Sigmoid colon (tissue), 7 donors: ENCODE measurements around the gene ARHGEF11. TPM values are rescaled to one million over a fixed set of nuclear protein-coding genes. Genes with fewer than 3 reads are reported as not detected.

ENCODE experiments used
- DNase-seq: peaks from one replicate; pipeline ENCODE4 v3.0.0-alpha.2; 2019
- H3K27ac ChIP-seq, 4 donors: fragments of 200-600 bp; sonication (generic); one replicate each; pipeline ENCODE4 v1.5.1; 2016 to 2019; ENCODE audit warnings: mild to moderate bottlenecking in 1 of 4
- H3K27me3 ChIP-seq, 3 donors: fragments of 200-600 bp; sonication (generic); one replicate each; pipeline ENCODE4 v1.5.1; 2019; ENCODE audit warnings: mild to moderate bottlenecking in 1 of 3
- H3K36me3 ChIP-seq, 4 donors: fragments of 200-600 bp; sonication (generic); one replicate each; pipeline ENCODE4 v1.5.1; 2016 to 2019
- H3K4me1 ChIP-seq, 4 donors: fragments of 200-600 bp; sonication (generic); one replicate each; pipeline ENCODE4 v1.5.1; 2017 to 2019
- H3K4me3 ChIP-seq, 4 donors: fragments of 200-600 bp; sonication (generic); one replicate each; pipeline ENCODE4 v1.5.1; 2017 to 2019; ENCODE audit warnings: mild to moderate bottlenecking in 2 of 4, moderate library complexity in 1 of 4
- H3K9me3 ChIP-seq, 4 donors: fragments of 200-600 bp in 3 of 4; sonication (generic) in 3 of 4; one replicate each; pipeline versions ENCODE4 v1.5.1 to v1.6.1; 2013 to 2019
- EP300 ChIP-seq, 4 donors: sonication (generic); formaldehyde crosslinking; IDR thresholded peaks; one replicate each; pipeline ENCODE4 v1.6.1; 2017; ENCODE audit warnings: antibody characterized with exemption in 4 of 4
- POLR2A ChIP-seq, 2 donors: fragments of 450-650 bp; IDR thresholded peaks; one replicate each; pipeline ENCODE4 v1.6.1; 2016; ENCODE audit warnings: antibody characterized with exemption in 2 of 2, mild to moderate bottlenecking in 2 of 2, moderate library complexity in 2 of 2
- POLR2AphosphoS5 ChIP-seq, 4 donors: sonication (generic); formaldehyde crosslinking; IDR thresholded peaks; one replicate each; pipeline ENCODE4 v1.6.1; 2017; ENCODE audit warnings: antibody characterized with exemption in 4 of 4
- WGBS, 2 donors: extraction: QIAGEN DNeasy Blood & Tissue Kit; methylation state at CpG; one replicate each; pipeline ENCODE4 v1.1.7; 2013; 5-methylcytosine and 5-hydroxymethylcytosine counted together
- intact Hi-C: fragments of 100-400 bp; cut with DNase I; formaldehyde crosslinking; loops from one replicate; pipeline ENCODE4 v1.15.1; 2023
- polyA plus RNA-seq, 3 donors: library from polyadenylated mRNA; stranded (reverse); fragments of 200-250 nt; gene quantifications; one replicate each; pipeline ENCODE4 v1.2.3, GENCODE V29; 2013
- total RNA-seq, 4 donors: library from RNA; depleted of rRNA; stranded (reverse); fragments of >200 nt; gene quantifications; one replicate each; pipeline ENCODE4 v1.1.0, GENCODE V29; 2016
- TF ChIP-seq, protein P1 (sequence below), 4 experiments: fragments of 450-650 bp in 3 of 4; fragments of 200-600 bp in 1 of 4; IDR thresholded peaks; one replicate each; pipeline ENCODE4 v1.5.1; 2016 to 2019; ENCODE audit warnings: antibody characterized with exemption in 4 of 4, mild to moderate bottlenecking in 3 of 4, moderate library complexity in 2 of 4
- donor health status: healthy with polysubstance abuse.
- donor health status: Bipolar disorder and iron deficiency.
- donor health status: healthy.

ARHGEF11 gene
- total and polyA plus RNA-seq, 7 donors = 14.8 to 46.8 (median 27.5) TPM

DNA sequence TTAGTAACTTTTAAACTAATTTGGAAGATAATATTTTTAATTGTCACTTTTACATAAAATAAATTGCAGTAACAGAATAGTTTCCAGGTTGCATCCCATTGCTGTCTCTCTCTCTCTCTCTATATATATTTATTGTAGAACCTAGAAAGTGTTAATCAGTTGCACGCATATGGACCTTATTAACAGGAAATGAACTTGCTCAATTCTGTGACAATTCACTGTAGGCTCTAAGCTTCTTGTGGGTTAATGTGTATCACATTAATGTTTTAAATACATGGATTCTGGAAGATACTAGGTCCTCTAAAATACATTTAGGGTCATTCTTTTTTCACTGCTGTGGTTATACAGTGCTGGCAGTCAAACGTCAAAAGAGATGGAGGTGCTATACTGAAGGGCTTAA, 92.0 kb downstream of the ARHGEF11 start:
- WGBS, 2 donors = 85 to 91% methylated on average over 2 of the region's 2 CpGs
- intact Hi-C loops = no loop called here
- Histone ChIP-seq H3K4me3 (no peak overlapping the region), H3K9me3 (no peaks in the 10 kb centered on the region), H3K36me3 (peaks cover 27 to 97% (median 63%) of the 10 kb centered on the region in 4 donors), H3K27ac (no peak overlapping the region), H3K27me3 (no peaks in the 10 kb centered on the region), H3K4me1 (no peaks in the 10 kb centered on the region)
- no peak for TF ChIP-seq EP300 (IDR thresholded peaks at IDR 0.05)
- TF ChIP-seq, protein P1, sequence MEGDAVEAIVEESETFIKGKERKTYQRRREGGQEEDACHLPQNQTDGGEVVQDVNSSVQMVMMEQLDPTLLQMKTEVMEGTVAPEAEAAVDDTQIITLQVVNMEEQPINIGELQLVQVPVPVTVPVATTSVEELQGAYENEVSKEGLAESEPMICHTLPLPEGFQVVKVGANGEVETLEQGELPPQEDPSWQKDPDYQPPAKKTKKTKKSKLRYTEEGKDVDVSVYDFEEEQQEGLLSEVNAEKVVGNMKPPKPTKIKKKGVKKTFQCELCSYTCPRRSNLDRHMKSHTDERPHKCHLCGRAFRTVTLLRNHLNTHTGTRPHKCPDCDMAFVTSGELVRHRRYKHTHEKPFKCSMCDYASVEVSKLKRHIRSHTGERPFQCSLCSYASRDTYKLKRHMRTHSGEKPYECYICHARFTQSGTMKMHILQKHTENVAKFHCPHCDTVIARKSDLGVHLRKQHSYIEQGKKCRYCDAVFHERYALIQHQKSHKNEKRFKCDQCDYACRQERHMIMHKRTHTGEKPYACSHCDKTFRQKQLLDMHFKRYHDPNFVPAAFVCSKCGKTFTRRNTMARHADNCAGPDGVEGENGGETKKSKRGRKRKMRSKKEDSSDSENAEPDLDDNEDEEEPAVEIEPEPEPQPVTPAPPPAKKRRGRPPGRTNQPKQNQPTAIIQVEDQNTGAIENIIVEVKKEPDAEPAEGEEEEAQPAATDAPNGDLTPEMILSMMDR (IDR thresholded peaks at IDR 0.05) = no peak
- no peak for TF ChIP-seq POLR2A (IDR thresholded peaks at IDR 0.05)
- no peak for TF ChIP-seq POLR2AphosphoS5 (IDR thresholded peaks at IDR 0.05)
- no peak for DNase-seq

- Histone ChIP-seq H3K4me1 (no peaks in the 10 kb centered on the region), H3K27me3 (no peaks in the 10 kb centered on the region), H3K27ac (no peak overlapping the region), H3K9me3 (no peaks in the 10 kb centered on the region), H3K36me3 (peaks cover 33 to 97% (median 65%) of the 10 kb centered on the region in 4 donors), H3K4me3 (no peak overlapping the region)
- WGBS, 2 donors = 96% methylated on average over 5 of the region's 5 CpGs
- no peak for TF ChIP-seq POLR2A (IDR thresholded peaks at IDR 0.05)
- TF ChIP-seq, protein P1 (IDR thresholded peaks at IDR 0.05) = no peak
- no peak for TF ChIP-seq POLR2AphosphoS5 (IDR thresholded peaks at IDR 0.05)
- no peak for TF ChIP-seq EP300 (IDR thresholded peaks at IDR 0.05)
- intact Hi-C loops = no loop called here
- no peak for DNase-seq
Measured at GRCh38 chr1:156951371-156951770, 94.2 kb downstream of the ARHGEF11 start.

DNA sequence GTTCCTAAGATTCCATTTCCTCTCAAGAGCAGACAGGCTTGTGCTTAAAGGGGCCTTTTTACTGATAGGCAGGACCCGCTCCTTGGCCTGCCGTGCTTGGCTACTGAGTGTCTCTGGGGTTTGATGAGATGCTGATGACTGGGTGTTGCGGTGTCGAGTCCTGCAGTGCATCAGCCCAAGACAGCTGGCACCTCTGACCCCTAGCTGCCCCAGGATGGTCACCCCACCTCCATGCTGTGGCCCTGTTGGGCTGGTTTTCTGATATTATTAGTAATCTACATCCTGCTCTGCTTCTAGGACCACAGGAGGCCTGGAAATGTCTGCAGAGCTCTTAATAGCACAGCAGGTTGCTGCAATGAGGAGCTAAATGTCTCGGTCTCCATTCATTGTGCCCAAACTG, 96.4 kb downstream of the ARHGEF11 start:
- WGBS, 2 donors = 93 to 96% methylated on average over 5 of the region's 5 CpGs
- Histone ChIP-seq H3K36me3 (peaks cover 45 to 97% (median 67%) of the 10 kb centered on the region in 4 donors), H3K27me3 (no peaks in the 10 kb centered on the region), H3K4me1 (no peaks in the 10 kb centered on the region), H3K27ac (no peak overlapping the region), H3K9me3 (no peaks in the 10 kb centered on the region), H3K4me3 (no peak overlapping the region)
- TF ChIP-seq EP300 (IDR thresholded peaks at IDR 0.05) = no peak
- no peak for TF ChIP-seq POLR2AphosphoS5 (IDR thresholded peaks at IDR 0.05)
- TF ChIP-seq POLR2A (IDR thresholded peaks at IDR 0.05) = no peak
- TF ChIP-seq, protein P1 (IDR thresholded peaks at IDR 0.05) = no peak
- DNase-seq = no peak
- intact Hi-C loops = no loop called here

GRCh38 chr1:156948708-156949107, 96.8 kb downstream of the ARHGEF11 start:
- TF ChIP-seq POLR2AphosphoS5 (IDR thresholded peaks at IDR 0.05) (no peak), POLR2A (IDR thresholded peaks at IDR 0.05) (no peak), EP300 (IDR thresholded peaks at IDR 0.05) (no peak)
- TF ChIP-seq, protein P1 (IDR thresholded peaks at IDR 0.05) = no peak

More at GRCh38 chr1:156948708-156949107, 96.8 kb downstream of the ARHGEF11 start:
- H3K27me3 ChIP-seq = no peaks in the 10 kb centered on the region
- no peak for DNase-seq
- H3K4me3 ChIP-seq = no peak overlapping the region
- H3K9me3 ChIP-seq = no peaks in the 10 kb centered on the region
- WGBS, 2 donors = 86 to 93% methylated on average over 4 of the region's 4 CpGs
- no peak overlapping the region for H3K27ac ChIP-seq
- no peaks in the 10 kb centered on the region for H3K4me1 ChIP-seq
- intact Hi-C loops = no loop called here
- H3K36me3 ChIP-seq = peaks cover 49 to 97% (median 71%) of the 10 kb centered on the region in 4 donors
